ENCODE data around the gene PROM2. TPM values are rescaled to one million over a fixed set of nuclear protein-coding genes. Genes with fewer than 3 reads are reported as not detected.
"Not testable (repeated sequence)": the region's sequence is repeated elsewhere in the genome, so short reads cannot be mapped to it uniquely, and the experiment has no call there.

The PROM2 gene
- total RNA-seq, 1 donor from 2014 or later: 6.0 TPM

- TF ChIP-seq CTCF (IDR thresholded peaks at IDR 0.05): no peak
- DNase-seq (no peak), ATAC-seq (no peak)
- Histone ChIP-seq H3K4me3 (no peak overlapping the region), H3K27me3 (ENCODE audit: low read depth) (no peaks in the 10 kb centered on the region), H3K4me1 (no peaks in the 10 kb centered on the region), H3K9me3 (peaks cover 28% of the 10 kb centered on the region), H3K27ac (no peak overlapping the region), H3K36me3 (no peaks in the 10 kb centered on the region)
- intact Hi-C loops (cut with DNase I): no loop called here
Measured at GRCh38 chr2:95234816-95235215, 39.4 kb upstream of the PROM2 start.

GRCh38 chr2:95238131-95238530 lies 36.1 kb upstream of the PROM2 start:
- H3K36me3 ChIP-seq: no peaks in the 10 kb centered on the region
- H3K4me1 ChIP-seq: no peaks in the 10 kb centered on the region
- peaks cover 49% of the 10 kb centered on the region for H3K9me3 ChIP-seq
- no peaks in the 10 kb centered on the region for H3K27me3 ChIP-seq (ENCODE audit: low read depth)
- ATAC-seq (no peak), DNase-seq (no peak)
- H3K27ac ChIP-seq: no peak overlapping the region
- H3K4me3 ChIP-seq: no peak overlapping the region
- intact Hi-C loops (cut with DNase I): no loop called here
- TF ChIP-seq CTCF (IDR thresholded peaks at IDR 0.05): no peak

GRCh38 chr2:95240091-95240490 lies 34.2 kb upstream of the PROM2 start:
- DNase-seq (no peak), ATAC-seq (no peak)
- Histone ChIP-seq H3K4me1 (no peaks in the 10 kb centered on the region), H3K9me3 (peaks cover 53% of the 10 kb centered on the region), H3K27ac (no peak overlapping the region), H3K4me3 (no peak overlapping the region), H3K27me3 (ENCODE audit: low read depth) (no peaks in the 10 kb centered on the region), H3K36me3 (no peaks in the 10 kb centered on the region)
- TF ChIP-seq CTCF (IDR thresholded peaks at IDR 0.05): no peak
- intact Hi-C loops (cut with DNase I): no loop called here

GRCh38 chr2:95240556-95240955 lies 33.7 kb upstream of the PROM2 start:
- Histone ChIP-seq H3K4me1 (no peaks in the 10 kb centered on the region), H3K27ac (no peak overlapping the region), H3K9me3 (peaks cover 56% of the 10 kb centered on the region), H3K4me3 (no peak overlapping the region), H3K27me3 (ENCODE audit: low read depth) (no peaks in the 10 kb centered on the region), H3K36me3 (no peaks in the 10 kb centered on the region)
- DNase-seq (no peak), ATAC-seq (no peak)
- TF ChIP-seq CTCF (IDR thresholded peaks at IDR 0.05): no peak
- intact Hi-C loops (cut with DNase I): no loop called here

GRCh38 chr2:95242084-95242483 lies 32.2 kb upstream of the PROM2 start:
- H3K4me1 ChIP-seq; DNase-seq; H3K27ac ChIP-seq; intact Hi-C loops (cut with DNase I); H3K4me3 ChIP-seq; H3K27me3 ChIP-seq (ENCODE audit: low read depth); H3K36me3 ChIP-seq; ATAC-seq: not testable (repeated sequence)
- peaks cover 62% of the 10 kb centered on the region for H3K9me3 ChIP-seq

- Histone ChIP-seq H3K9me3 (no peaks in the 10 kb centered on the region), H3K27ac (no peak overlapping the region), H3K36me3 (no peaks in the 10 kb centered on the region), H3K4me3 (no peak overlapping the region), H3K27me3 (ENCODE audit: low read depth) (no peaks in the 10 kb centered on the region), H3K4me1 (no peaks in the 10 kb centered on the region)
- DNase-seq (no peak), ATAC-seq (no peak)
- intact Hi-C loops (cut with DNase I): no loop called here
- no peak for TF ChIP-seq CTCF (IDR thresholded peaks at IDR 0.05)
Measured at GRCh38 chr2:95258271-95258670, 16.0 kb upstream of the PROM2 start.
